CD4-positive, alpha-beta memory T cell (primary cell): ENCODE results near the gene CSNK1G1. TPM values are rescaled to one million over a fixed set of nuclear protein-coding genes. Genes with fewer than 3 reads are reported as not detected.

Experiments
- CTCF ChIA-PET: fragments of 350-600 bp; sonication (Branson Sonifier 250); formaldehyde crosslinking; loops from one replicate; lab custom pipeline; 2021; ENCODE audit warnings: inconsistent platforms; ENCODE audit not compliant: partially characterized antibody; lab: Charles Lee
- POLR2A ChIA-PET: fragments of 350-600 bp; sonication (Branson Sonifier 250); formaldehyde crosslinking; loops from one replicate; lab custom pipeline; 2021; ENCODE audit not compliant: partially characterized antibody; lab: Charles Lee
- DNase-seq, 5 donors: peaks; one replicate each; pipeline versions ENCODE4 v3.0.0 to v3.0.0-alpha.2; 2020 to 2022; ENCODE audit warnings: mixed read lengths in 1 of 5
- H3K27ac ChIP-seq: one replicate; pipeline ENCODE4 v1.7.0; 2013; ENCODE audit warnings: low read depth, low read length
- H3K27me3 ChIP-seq: 2 replicates; pipeline ENCODE4 v1.7.0; 2013; ENCODE audit warnings: mild to moderate bottlenecking, low read length, moderate library complexity; ENCODE audit not compliant: insufficient read depth
- H3K36me3 ChIP-seq: 2 replicates; pipeline ENCODE4 v1.7.0; 2013; ENCODE audit warnings: mild to moderate bottlenecking, low read length, moderate library complexity; ENCODE audit not compliant: insufficient read depth
- H3K4me1 ChIP-seq: 2 replicates; pipeline ENCODE4 v1.7.0; 2013; ENCODE audit warnings: mild to moderate bottlenecking, low read length, moderate library complexity; ENCODE audit not compliant: insufficient read depth
- H3K4me3 ChIP-seq, 2 donors: one replicate each; pipeline ENCODE4 v1.7.0; 2013; ENCODE audit warnings: low read length in 2 of 2, mild to moderate bottlenecking in 1 of 2
- H3K9me3 ChIP-seq, 2 donors: one replicate each; pipeline ENCODE4 v1.7.0; 2013; ENCODE audit warnings: low read length in 2 of 2, control low read depth in 1 of 2; ENCODE audit not compliant: control insufficient read depth in 1 of 2
- H3K27ac Mint-ChIP-seq, 7 donors: one replicate each; pipeline ENCODE4 v1.8.0; 2020 to 2021; ENCODE audit warnings: mixed read lengths in 7 of 7, mild to moderate bottlenecking in 6 of 7, inconsistent platforms in 3 of 7, moderate library complexity in 3 of 7
- H3K27me3 Mint-ChIP-seq, 2 donors: one replicate each; pipeline ENCODE4 v1.8.0; 2020 to 2021; ENCODE audit warnings: mixed read lengths in 2 of 2
- H3K36me3 Mint-ChIP-seq, 2 donors: one replicate each; pipeline ENCODE4 v1.8.0; 2020 to 2021; ENCODE audit warnings: mixed read lengths in 2 of 2, inconsistent platforms in 1 of 2, mild to moderate bottlenecking in 1 of 2
- H3K4me1 Mint-ChIP-seq, 4 donors: one replicate each; pipeline ENCODE4 v1.8.0; 2020 to 2021; ENCODE audit warnings: mixed read lengths in 4 of 4, mild to moderate bottlenecking in 1 of 4
- H3K4me3 Mint-ChIP-seq, 8 donors: one replicate each; pipeline ENCODE4 v1.8.0; 2020 to 2021; ENCODE audit warnings: mixed read lengths in 8 of 8, mild to moderate bottlenecking in 7 of 8, moderate library complexity in 6 of 8, inconsistent platforms in 3 of 8
- H3K9me3 Mint-ChIP-seq, 8 donors: one replicate each; pipeline ENCODE4 v1.8.0; 2020 to 2021; ENCODE audit warnings: mixed read lengths in 8 of 8, mild to moderate bottlenecking in 5 of 8, inconsistent platforms in 3 of 8, moderate library complexity in 1 of 8
- intact Hi-C: fragments of 100-400 bp; cut with micrococcal nuclease; formaldehyde crosslinking; loops from one replicate; pipeline ENCODE4 v1.15.1; 2023
- polyA plus RNA-seq, 2 donors: library from polyadenylated mRNA; unstranded; fragments of 300-500 nt; fragmentation: Illumina TruSeq; gene quantifications; one replicate each; pipeline ENCODE4 v1.2.3, GENCODE V29; 2021
- total RNA-seq, 2 experiments: library from RNA; stranded (reverse); gene quantifications; one replicate each; pipeline ENCODE4 v1.2.3, GENCODE V29; 2021

The CSNK1G1 gene
- total and polyA plus RNA-seq, 4 experiments from 2014 or later = 6.2 to 27.7 (median 24.1) TPM

DNA sequence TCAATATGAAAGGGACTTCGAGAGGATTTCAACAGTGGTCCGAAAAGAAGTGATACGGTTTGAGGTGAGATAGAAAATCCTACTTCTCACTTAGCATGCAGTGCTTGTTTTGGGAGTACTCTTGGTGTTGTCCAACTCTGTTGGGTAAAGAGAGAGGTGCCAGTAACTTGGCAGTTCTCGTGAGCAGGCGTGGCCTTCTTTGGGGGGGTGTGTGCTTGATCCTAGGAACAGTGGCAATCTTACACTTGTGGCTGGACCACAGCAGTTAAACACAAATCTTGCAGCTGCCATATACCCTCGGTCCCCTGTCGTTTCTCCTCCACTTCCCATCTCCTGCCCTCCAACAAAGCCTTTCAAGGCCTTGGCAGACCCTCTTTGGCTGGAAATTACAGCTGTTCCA, 219.6 kb downstream of the CSNK1G1 start:
- no peaks in the 10 kb centered on the region for H3K27me3 ChIP-seq
- Mint-ChIP-seq H3K4me3 (no peak overlapping the region), H3K27me3 (no peaks in the 10 kb centered on the region), H3K27ac (no peak overlapping the region), H3K4me1 (peaks cover 0 to 1% (median 0%) of the 10 kb centered on the region in 4 donors), H3K9me3 (no peaks in the 10 kb centered on the region), H3K36me3 (peaks cover 69 to 81% of the 10 kb centered on the region in 2 donors)
- H3K27ac ChIP-seq = no peak overlapping the region
- ChIA-PET POLR2A (no interaction called here), CTCF (no interaction called here)
- intact Hi-C loops = loop anchor here (2.0 kb wide), 1 partner anchor 16 kb away; no protein-coding TSS in a partner anchor
- no peak for DNase-seq
- no peaks in the 10 kb centered on the region for H3K4me1 ChIP-seq
- H3K36me3 ChIP-seq = peaks cover 68% of the 10 kb centered on the region
- no peaks in the 10 kb centered on the region for H3K9me3 ChIP-seq
- H3K4me3 ChIP-seq = no peak overlapping the region

DNA sequence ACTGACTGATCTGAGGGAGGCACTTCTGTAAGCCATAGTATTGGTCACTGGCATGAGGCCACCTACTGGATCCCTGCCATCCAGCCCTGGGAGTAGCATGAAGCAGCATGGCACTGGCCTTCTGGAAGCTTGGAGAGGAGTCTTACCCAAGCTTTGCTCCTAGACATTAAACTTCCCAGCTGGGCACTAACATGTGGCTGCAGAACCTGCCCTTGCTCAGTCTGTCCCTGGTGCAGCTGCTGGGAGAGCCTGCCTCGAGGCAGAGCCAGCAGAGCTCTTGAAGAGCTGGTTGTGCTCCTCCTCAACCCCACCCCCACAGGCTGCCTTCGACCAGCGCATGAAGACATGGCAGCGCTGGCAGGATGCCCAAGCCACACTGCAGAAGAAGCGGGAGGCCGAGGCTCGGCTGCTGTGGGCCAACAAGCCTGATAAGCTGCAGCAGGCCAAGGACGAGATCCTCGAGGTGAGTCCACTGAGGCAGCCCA, 221.6 kb downstream of the CSNK1G1 start:
- CTCF ChIA-PET = interaction anchor here (1.8 kb wide), 1 partner anchor 19 kb away, joined by 7 read pairs; no protein-coding TSS in a partner anchor
- H3K4me1 Mint-ChIP-seq = peaks cover 0 to 1% (median 0%) of the 10 kb centered on the region in 4 donors
- Histone ChIP-seq H3K4me1 (no peaks in the 10 kb centered on the region), H3K27me3 (no peaks in the 10 kb centered on the region), H3K9me3 (no peaks in the 10 kb centered on the region), H3K4me3 (no peak overlapping the region), H3K27ac (no peak overlapping the region), H3K36me3 (peaks cover 84% of the 10 kb centered on the region)
- peaks cover 70 to 88% of the 10 kb centered on the region in 2 donors for H3K36me3 Mint-ChIP-seq
- DNase-seq = no peak
- peak overlapping the region in 1 of 7 donors; percentile 18 for H3K27ac Mint-ChIP-seq
- intact Hi-C loops = no loop called here
- no peaks in the 10 kb centered on the region for H3K27me3 Mint-ChIP-seq
- H3K4me3 Mint-ChIP-seq = no peak overlapping the region
- POLR2A ChIA-PET = interaction anchor here (1.0 kb wide), 1 partner anchor 11 kb away, joined by 5 read pairs; no protein-coding TSS in a partner anchor
- H3K9me3 Mint-ChIP-seq = no peaks in the 10 kb centered on the region

DNA sequence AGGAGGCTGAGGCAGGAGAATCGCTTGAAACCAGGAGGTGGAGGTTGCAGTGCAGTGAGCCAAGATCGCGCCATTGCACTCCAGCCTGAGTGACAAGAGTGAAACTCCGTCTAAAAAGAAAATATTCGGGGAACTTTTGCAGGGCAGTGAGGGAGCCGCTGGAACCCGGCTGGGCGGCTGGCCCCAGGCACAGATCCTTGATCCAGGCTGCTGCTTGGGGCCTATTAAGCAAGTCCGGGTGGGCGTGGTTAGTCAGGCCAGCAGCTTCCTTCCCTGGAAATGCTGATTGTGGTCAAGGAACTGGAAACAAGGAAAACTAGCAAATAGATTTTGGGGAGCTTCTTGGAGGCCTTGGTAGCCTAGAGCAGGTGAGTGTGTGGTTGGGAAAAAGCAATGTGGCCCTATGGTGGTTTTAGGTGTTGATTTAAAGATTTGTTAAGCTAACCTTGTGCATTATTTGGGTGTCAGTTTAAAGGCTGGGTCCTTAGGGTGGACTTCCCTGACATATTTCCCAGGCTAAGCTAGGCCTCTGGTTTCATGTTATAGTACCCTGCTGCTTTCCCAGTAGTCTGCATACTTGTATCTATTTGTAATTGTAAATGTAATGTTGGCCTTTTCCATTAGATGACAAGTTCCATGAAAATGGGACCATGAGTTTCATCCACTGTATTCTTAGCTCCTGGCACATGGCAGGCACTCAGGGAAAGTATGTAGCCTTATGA, 222.2 kb downstream of the CSNK1G1 start:
- Histone ChIP-seq H3K36me3 (peaks cover 86% of the 10 kb centered on the region), H3K27ac (no peak overlapping the region), H3K4me1 (no peaks in the 10 kb centered on the region), H3K4me3 (no peak overlapping the region), H3K9me3 (no peaks in the 10 kb centered on the region), H3K27me3 (no peaks in the 10 kb centered on the region)
- DNase-seq = no peak
- intact Hi-C loops = no loop called here
- H3K9me3 Mint-ChIP-seq = no peaks in the 10 kb centered on the region
- H3K4me1 Mint-ChIP-seq = peaks cover 0 to 1% (median 0%) of the 10 kb centered on the region in 4 donors
- POLR2A ChIA-PET = interaction anchor here (1.0 kb wide), 1 partner anchor 12 kb away, joined by 5 read pairs; no protein-coding TSS in a partner anchor
- no peak overlapping the region for H3K4me3 Mint-ChIP-seq
- H3K27me3 Mint-ChIP-seq = no peaks in the 10 kb centered on the region
- H3K36me3 Mint-ChIP-seq = peaks cover 70 to 90% of the 10 kb centered on the region in 2 donors
- peak overlapping the region in 1 of 7 donors; percentile 18 for H3K27ac Mint-ChIP-seq
- CTCF ChIA-PET = interaction anchor here (1.8 kb wide), 1 partner anchor 20 kb away, joined by 7 read pairs; no protein-coding TSS in a partner anchor

DNA sequence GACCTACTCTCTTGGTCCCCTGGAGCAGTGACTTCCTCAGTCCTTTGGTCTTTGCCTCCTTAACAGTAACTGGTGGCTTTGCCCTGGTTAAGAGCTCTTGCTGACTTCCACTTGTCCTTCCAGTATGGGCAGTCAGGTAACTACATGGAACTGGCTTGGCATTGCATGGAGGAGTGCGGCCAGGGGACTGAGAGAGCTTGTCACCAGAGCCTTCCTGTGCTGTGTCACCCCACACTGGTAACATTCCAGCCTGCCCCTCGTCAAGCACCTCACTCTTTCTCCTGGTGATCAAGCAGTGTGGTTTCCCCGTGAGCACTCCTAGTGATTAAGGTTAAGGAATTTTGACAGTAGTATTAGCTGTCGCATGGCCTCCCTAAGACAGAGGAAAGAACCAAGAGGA, 223.8 kb downstream of the CSNK1G1 start:
- Mint-ChIP-seq H3K9me3 (no peaks in the 10 kb centered on the region), H3K4me3 (no peak overlapping the region), H3K4me1 (peaks cover 0 to 1% (median 0%) of the 10 kb centered on the region in 4 donors), H3K27ac (peak overlapping the region in 3 of 7 donors; percentile 14 to 62 (median 47)), H3K27me3 (no peaks in the 10 kb centered on the region), H3K36me3 (peaks cover 74 to 90% of the 10 kb centered on the region in 2 donors)
- no peak for DNase-seq
- H3K27me3 ChIP-seq = no peaks in the 10 kb centered on the region
- CTCF ChIA-PET = no interaction called here
- intact Hi-C loops = no loop called here
- POLR2A ChIA-PET = interaction anchor here (1.1 kb wide), 1 partner anchor 36 kb away, joined by 4 read pairs; the partner anchor contains the start of gene SNX1
- H3K4me3 ChIP-seq = no peak overlapping the region
- no peaks in the 10 kb centered on the region for H3K9me3 ChIP-seq
- no peak overlapping the region for H3K27ac ChIP-seq
- H3K36me3 ChIP-seq = peaks cover 87% of the 10 kb centered on the region
- no peaks in the 10 kb centered on the region for H3K4me1 ChIP-seq

DNA sequence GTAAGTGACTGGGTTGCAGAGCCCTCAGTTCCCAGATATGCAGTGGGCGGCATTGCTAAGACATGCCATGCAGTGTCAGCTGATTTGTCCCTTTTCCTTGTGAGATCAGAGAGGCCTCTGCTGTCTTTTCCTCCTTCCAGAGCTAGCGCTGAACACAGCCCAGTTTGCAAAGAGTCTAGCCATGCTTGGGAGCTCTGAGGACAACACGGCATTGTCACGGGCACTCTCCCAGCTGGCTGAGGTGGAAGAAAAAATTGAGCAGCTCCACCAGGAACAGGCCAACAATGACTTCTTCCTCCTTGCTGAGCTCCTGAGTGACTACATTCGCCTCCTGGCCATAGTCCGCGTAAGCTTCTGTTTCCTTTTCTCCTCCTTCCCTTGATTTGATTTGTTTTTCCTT, 224.4 kb downstream of the CSNK1G1 start:
- Mint-ChIP-seq H3K36me3 (peaks cover 71 to 89% of the 10 kb centered on the region in 2 donors), H3K27ac (peak overlapping the region in 1 of 7 donors; percentile 62), H3K9me3 (no peaks in the 10 kb centered on the region), H3K4me1 (peaks cover 0 to 1% (median 0%) of the 10 kb centered on the region in 4 donors), H3K27me3 (no peaks in the 10 kb centered on the region), H3K4me3 (no peak overlapping the region)
- no peak for DNase-seq
- ChIA-PET CTCF (no interaction called here), POLR2A (interaction anchor here (1.1 kb wide), 1 partner anchor 35 kb away, joined by 4 read pairs; the partner anchor contains the start of gene SNX1)
- no peaks in the 10 kb centered on the region for H3K4me1 ChIP-seq
- no peak overlapping the region for H3K27ac ChIP-seq
- no peak overlapping the region for H3K4me3 ChIP-seq
- H3K36me3 ChIP-seq = peaks cover 87% of the 10 kb centered on the region
- intact Hi-C loops = no loop called here
- no peaks in the 10 kb centered on the region for H3K27me3 ChIP-seq
- H3K9me3 ChIP-seq = no peaks in the 10 kb centered on the region

DNA sequence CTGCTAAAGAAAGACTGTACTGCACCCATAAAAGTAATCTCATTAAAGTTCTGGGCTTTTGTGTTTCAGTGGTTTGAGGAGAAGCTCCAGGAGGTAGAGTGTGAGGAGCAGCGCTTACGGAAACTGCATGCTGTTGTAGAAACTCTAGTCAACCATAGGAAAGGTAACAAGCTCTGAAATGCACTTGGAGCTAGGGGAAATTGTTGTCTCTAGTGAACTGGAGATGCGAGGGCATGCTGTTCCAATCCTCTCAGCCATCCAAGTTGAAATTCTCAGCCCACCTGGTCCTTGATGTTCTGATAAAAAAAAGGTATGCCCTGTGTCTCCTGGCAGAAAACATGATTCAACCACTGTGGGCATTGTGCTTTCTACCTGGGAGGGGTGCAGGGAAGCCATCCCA, 225.8 kb downstream of the CSNK1G1 start:
- Mint-ChIP-seq H3K4me1 (peaks cover 0 to 1% (median 0%) of the 10 kb centered on the region in 4 donors), H3K27ac (no peak overlapping the region), H3K36me3 (peaks cover 69 to 90% of the 10 kb centered on the region in 2 donors), H3K27me3 (no peaks in the 10 kb centered on the region), H3K9me3 (no peaks in the 10 kb centered on the region), H3K4me3 (no peak overlapping the region)
- CTCF ChIA-PET = no interaction called here
- intact Hi-C loops = no loop called here
- H3K4me3 ChIP-seq = no peak overlapping the region
- POLR2A ChIA-PET = no interaction called here
- H3K27ac ChIP-seq = no peak overlapping the region
- H3K36me3 ChIP-seq = peaks cover 91% of the 10 kb centered on the region
- no peaks in the 10 kb centered on the region for H3K27me3 ChIP-seq
- H3K4me1 ChIP-seq = no peaks in the 10 kb centered on the region
- H3K9me3 ChIP-seq = no peaks in the 10 kb centered on the region
- DNase-seq = no peak

DNA sequence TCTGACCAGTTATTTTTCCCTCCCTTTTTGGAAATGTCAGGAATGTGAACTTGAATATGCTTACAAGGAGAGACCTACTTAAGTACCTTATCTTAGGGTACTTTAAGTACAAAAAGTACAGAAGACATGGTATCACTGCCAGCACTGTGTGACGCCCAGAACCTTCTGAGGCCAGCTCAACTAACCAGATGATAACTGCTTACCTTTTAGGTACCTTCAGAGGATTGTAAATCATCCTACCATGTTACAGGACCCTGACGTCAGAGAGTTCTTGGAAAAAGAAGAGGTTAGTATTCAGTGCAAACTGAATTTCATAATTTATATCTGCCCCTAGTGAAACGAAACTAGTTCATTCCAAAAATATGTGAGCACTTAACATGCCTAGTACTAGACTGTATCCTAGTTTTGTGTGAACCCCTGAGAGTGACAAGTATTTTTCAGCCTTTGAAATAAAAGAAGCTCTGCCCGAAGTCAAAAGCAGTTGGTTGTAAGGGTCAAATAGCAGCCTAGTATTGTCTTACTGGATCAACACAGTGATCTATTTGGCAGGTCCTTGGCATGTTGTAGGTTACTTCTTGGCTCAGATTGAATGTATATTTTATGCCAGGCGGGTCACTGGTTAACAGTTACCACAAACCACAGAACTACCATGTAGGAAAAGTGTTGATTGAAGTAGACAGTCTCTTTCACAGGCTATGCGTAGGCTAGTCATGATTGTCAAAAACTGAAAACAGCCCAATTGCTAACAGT, 228.3 kb downstream of the CSNK1G1 start:
- Mint-ChIP-seq H3K4me3 (no peak overlapping the region), H3K27ac (no peak overlapping the region), H3K36me3 (peaks cover 58 to 86% of the 10 kb centered on the region in 2 donors), H3K9me3 (no peaks in the 10 kb centered on the region), H3K4me1 (no peaks in the 10 kb centered on the region), H3K27me3 (no peaks in the 10 kb centered on the region)
- ChIA-PET POLR2A (no interaction called here), CTCF (no interaction called here)
- H3K4me1 ChIP-seq = no peaks in the 10 kb centered on the region
- no peaks in the 10 kb centered on the region for H3K9me3 ChIP-seq
- peaks cover 87% of the 10 kb centered on the region for H3K36me3 ChIP-seq
- no peak overlapping the region for H3K27ac ChIP-seq
- intact Hi-C loops = no loop called here
- no peak overlapping the region for H3K4me3 ChIP-seq
- DNase-seq = no peak
- H3K27me3 ChIP-seq = no peaks in the 10 kb centered on the region
